Measurements from ENCODE around the gene ABCC5. TPM values are rescaled to one million over a fixed set of nuclear protein-coding genes. Genes with fewer than 3 reads are reported as not detected.
A peak's percentile ranks its signal among the peaks of the same experiment; 100 is the strongest.
"Not testable (repeated sequence)": the region's sequence is repeated elsewhere in the genome, so short reads cannot be mapped to it uniquely, and the experiment has no call there.

Gene ABCC5
- polyA plus RNA-seq, 3 donors from 2014 or later: 11.3 to 12.7 (median 11.5) TPM

DNA sequence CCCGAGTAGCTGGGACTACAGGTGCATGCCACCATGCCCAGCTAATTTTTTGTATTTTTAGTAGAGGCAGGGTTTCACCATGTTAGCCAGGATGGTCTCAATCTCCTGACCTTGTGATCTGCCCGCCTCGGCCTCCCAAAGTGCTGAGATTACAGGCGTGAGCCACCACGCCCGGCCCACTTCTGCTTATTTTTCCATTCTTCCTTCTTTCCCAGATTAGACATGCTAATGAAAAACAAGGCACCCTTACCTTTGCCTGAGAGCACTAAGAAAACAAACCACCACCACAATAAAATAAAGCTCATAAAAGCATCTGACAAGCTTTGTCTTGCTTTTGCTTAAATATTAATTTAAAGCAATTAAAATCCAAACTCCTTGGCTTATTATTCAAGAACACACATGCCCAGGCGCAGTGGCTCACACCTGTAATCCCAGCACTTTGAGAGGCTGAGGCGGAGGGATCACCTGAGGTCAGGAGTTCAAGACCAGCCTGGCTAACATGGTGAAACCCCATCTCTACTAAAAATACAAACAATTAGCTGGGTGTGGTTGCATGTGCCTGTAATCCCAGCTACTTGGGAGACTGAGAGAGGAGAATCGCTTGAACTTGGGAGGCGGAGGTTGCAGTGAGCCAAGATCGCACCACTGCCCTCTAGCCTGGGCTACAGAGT, 10.4 kb downstream of the ABCC5 start:
- not testable (repeated sequence) for H3K27ac Mint-ChIP-seq; DNase-seq; H3K27me3 Mint-ChIP-seq (ENCODE audit: low read depth in 3 of 3); H3K9me3 Mint-ChIP-seq; H3K4me3 Mint-ChIP-seq; H3K4me1 Mint-ChIP-seq
- peaks cover 12 to 21% (median 18%) of the 10 kb centered on the region in 3 donors for H3K36me3 Mint-ChIP-seq

DNA sequence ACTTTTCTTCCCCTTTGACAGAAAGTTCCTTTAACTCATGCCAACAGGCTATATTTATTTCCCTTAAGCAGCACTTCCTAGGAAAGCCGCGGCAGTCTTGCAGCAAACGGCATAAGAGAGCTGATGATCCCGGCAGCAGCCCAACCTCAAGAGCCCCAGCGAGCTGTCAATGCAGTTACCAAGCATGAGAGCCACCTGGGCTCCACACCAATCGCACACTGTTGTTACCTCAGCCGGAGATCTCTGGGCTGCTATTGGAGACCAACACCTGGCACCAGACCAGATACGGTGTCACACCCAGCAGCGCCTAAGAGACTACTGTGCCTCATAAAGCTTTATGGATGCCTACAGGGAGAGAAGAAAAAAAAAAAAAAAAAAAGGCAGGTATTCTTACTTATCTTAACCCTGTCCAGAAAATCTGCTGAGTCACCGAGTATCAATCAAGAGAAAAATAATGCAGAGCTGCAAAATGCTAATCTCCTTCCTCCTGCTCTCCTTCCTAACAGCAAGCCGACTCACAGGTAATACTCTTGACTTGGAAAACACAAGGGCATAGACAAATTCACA, 11.7 kb downstream of the ABCC5 start:
- Mint-ChIP-seq H3K4me3 (no peak overlapping the region), H3K9me3 (no peaks in the 10 kb centered on the region), H3K27me3 (ENCODE audit: low read depth in 3 of 3) (peaks cover 0 to 1% (median 0%) of the 10 kb centered on the region in 3 donors), H3K27ac (no peak overlapping the region), H3K36me3 (peaks cover 11 to 18% (median 14%) of the 10 kb centered on the region in 3 donors), H3K4me1 (peaks cover 0 to 3% of the 10 kb centered on the region in 2 donors)
- no peak for DNase-seq

- Mint-ChIP-seq H3K4me3 (no peak overlapping the region), H3K4me1 (peaks cover 0 to 3% of the 10 kb centered on the region in 2 donors), H3K27ac (no peak overlapping the region), H3K27me3 (ENCODE audit: low read depth in 3 of 3) (peaks cover 0 to 1% (median 0%) of the 10 kb centered on the region in 3 donors), H3K9me3 (no peaks in the 10 kb centered on the region), H3K36me3 (peaks cover 5 to 18% (median 10%) of the 10 kb centered on the region in 3 donors)
- no peak for DNase-seq
Observed at GRCh38 chr3:184004476-184004875, 13.2 kb downstream of the ABCC5 start.

DNA sequence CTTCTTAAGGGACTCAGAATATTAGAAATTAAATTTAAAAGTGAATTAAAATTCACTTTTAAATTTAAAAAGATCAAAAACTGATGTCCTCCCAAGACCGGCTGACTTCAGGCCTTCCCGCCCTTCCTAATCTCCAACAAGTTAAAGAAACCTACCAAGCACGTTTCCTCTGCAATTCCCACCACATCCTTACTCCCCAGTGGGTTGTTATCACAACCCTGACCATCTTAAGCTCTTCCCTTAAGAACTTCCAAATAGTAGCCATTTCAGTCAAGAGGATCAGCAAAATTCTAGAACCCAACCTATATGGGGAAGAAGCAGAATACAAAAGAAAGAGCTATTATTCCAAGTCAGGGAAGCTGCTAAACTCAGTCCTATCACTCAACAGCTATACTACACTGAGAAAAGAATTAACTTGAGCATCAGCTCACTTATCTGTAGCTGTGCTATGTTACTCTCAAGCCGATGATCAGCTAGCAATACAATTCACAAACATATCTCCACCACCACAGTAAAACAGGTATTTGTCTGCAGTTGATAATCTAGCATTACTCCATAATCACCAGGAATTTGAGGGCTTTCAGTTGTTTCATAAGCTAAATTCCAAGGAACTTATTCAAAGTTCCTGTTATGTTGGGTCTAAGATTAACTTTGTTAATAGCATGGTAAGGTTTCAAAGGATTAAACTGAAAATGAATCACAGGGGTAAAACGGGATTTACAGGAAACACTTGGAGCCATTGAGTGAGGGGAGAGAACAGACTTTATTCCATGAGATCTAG, 14.3 kb downstream of the ABCC5 start:
- no peak overlapping the region for H3K27ac Mint-ChIP-seq
- H3K9me3 Mint-ChIP-seq: no peaks in the 10 kb centered on the region
- H3K4me1 Mint-ChIP-seq: peaks cover 0 to 3% of the 10 kb centered on the region in 2 donors
- DNase-seq: no peak
- peaks cover 5 to 16% (median 11%) of the 10 kb centered on the region in 3 donors for H3K36me3 Mint-ChIP-seq
- H3K4me3 Mint-ChIP-seq: no peak overlapping the region
- H3K27me3 Mint-ChIP-seq (ENCODE audit: low read depth in 3 of 3): peaks cover 0 to 1% (median 0%) of the 10 kb centered on the region in 3 donors

GRCh38 chr3:184002469-184002868, 15.2 kb downstream of the ABCC5 start:
- H3K36me3 Mint-ChIP-seq: peaks cover 5 to 12% (median 6%) of the 10 kb centered on the region in 3 donors
- DNase-seq: no peak
- H3K9me3 Mint-ChIP-seq: no peaks in the 10 kb centered on the region
- H3K27me3 Mint-ChIP-seq (ENCODE audit: low read depth in 3 of 3): peaks cover 0 to 1% (median 0%) of the 10 kb centered on the region in 3 donors
- no peak overlapping the region for H3K4me3 Mint-ChIP-seq
- H3K4me1 Mint-ChIP-seq: peaks cover 0 to 3% of the 10 kb centered on the region in 2 donors
- H3K27ac Mint-ChIP-seq: no peak overlapping the region

DNA sequence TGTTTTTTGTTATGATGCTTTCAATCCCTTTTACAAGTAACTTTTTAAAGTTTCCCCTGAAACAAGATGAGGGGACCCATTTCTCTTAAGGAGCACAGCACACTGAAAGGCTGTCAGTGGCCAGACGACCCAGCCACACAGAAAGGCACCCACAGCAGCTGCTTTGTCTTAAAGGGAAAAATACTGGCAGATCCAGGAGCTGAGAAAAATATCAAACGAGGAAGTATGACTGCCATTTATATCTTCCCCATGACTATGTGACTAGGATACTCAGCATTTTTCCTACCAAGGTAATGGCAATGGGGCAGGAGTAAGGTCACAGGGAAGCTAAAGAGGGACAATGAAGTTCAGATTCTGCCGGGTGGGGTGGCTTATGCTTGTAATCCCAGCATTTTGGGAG, 15.9 kb downstream of the ABCC5 start:
- H3K4me3 Mint-ChIP-seq: no peak overlapping the region
- no peaks in the 10 kb centered on the region for H3K9me3 Mint-ChIP-seq
- H3K4me1 Mint-ChIP-seq: peaks cover 0 to 3% of the 10 kb centered on the region in 2 donors
- H3K36me3 Mint-ChIP-seq: peaks cover 5 to 12% (median 6%) of the 10 kb centered on the region in 3 donors
- H3K27ac Mint-ChIP-seq: peak overlapping the region in 1 of 6 donors; percentile 8
- peaks cover 0 to 1% (median 0%) of the 10 kb centered on the region in 3 donors for H3K27me3 Mint-ChIP-seq (ENCODE audit: low read depth in 3 of 3)
- no peak for DNase-seq

- Mint-ChIP-seq H3K27ac (no peak overlapping the region), H3K9me3 (no peaks in the 10 kb centered on the region), H3K27me3 (ENCODE audit: low read depth in 3 of 3) (peaks cover 0 to 2% (median 0%) of the 10 kb centered on the region in 3 donors), H3K36me3 (peaks cover 11 to 23% (median 23%) of the 10 kb centered on the region in 3 donors), H3K4me3 (no peak overlapping the region), H3K4me1 (no peaks in the 10 kb centered on the region)
- DNase-seq: no peak
Observed at GRCh38 chr3:183991403-183991802, 26.3 kb downstream of the ABCC5 start.

DNA sequence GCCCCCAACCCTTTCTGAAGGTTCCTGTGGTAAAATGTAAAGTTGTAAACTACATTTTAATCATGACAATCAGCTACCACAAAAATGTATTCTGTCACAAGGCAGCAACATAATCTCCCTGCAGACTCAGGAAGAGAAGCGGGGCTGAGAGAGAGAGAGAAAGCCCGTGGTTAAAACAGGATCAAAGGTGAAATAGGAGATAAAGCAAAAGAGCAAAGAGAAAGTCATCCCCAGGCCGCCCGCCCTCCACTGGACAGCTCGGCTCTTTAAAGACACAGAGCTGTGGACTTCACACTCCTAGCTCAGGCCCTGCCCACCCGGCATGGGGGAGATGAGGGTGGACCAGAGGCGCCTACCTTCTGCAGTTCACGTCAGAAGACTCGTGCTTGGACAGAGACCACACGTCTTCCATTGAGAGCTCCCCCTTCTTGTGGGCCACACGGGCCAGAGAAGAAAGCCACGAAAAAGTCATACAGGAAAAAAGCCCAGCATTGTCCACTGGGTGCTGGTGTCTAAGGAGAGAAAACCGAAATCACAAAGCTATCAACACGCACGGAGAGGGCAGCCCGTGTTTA, 29.4 kb downstream of the ABCC5 start:
- DNase-seq: no peak
- Mint-ChIP-seq H3K36me3 (peaks cover 23 to 43% (median 31%) of the 10 kb centered on the region in 3 donors), H3K27me3 (ENCODE audit: low read depth in 3 of 3) (peaks cover 0 to 2% (median 0%) of the 10 kb centered on the region in 3 donors), H3K4me3 (no peak overlapping the region), H3K9me3 (no peaks in the 10 kb centered on the region), H3K4me1 (no peaks in the 10 kb centered on the region), H3K27ac (peak overlapping the region in 1 of 6 donors; percentile 40)

DNA sequence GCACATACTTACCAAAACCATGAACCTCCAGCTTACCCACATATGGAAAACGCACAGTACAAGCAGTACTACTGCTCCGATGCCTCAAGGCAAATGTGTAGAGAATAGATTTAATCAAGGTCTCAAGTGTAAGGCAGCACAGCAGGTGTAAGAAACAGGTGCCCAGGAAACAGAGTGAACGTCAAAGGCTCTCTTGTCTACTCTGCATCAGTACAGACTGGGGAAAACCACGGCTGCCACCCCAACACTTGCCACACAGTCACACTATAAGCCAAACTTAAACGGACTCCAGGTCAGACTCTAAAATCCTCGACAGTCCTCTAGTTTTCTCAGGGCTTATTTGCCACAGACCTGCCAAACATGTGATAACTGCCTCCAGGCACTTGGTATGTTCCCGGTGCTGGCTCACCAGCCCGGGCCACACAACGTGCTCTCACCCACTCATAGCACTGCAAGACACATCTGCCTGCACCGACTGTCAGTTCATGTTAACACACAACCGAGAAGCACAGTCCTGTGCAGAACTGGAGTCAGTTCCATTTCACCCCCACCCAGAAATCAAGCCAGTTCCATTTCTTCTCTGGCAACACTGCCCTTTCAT, 30.6 kb downstream of the ABCC5 start:
- Mint-ChIP-seq H3K4me1 (no peaks in the 10 kb centered on the region), H3K27ac (no peak overlapping the region), H3K27me3 (ENCODE audit: low read depth in 3 of 3) (peaks cover 0 to 2% (median 0%) of the 10 kb centered on the region in 3 donors), H3K36me3 (peaks cover 34 to 55% (median 37%) of the 10 kb centered on the region in 3 donors), H3K4me3 (no peak overlapping the region), H3K9me3 (no peaks in the 10 kb centered on the region)
- no peak for DNase-seq

GRCh38 chr3:183984749-183985729, 32.6 kb downstream of the ABCC5 start:
- Mint-ChIP-seq H3K9me3 (no peaks in the 10 kb centered on the region), H3K36me3 (peaks cover 37 to 68% (median 40%) of the 10 kb centered on the region in 3 donors), H3K4me1 (no peaks in the 10 kb centered on the region), H3K4me3 (no peak overlapping the region), H3K27me3 (ENCODE audit: low read depth in 3 of 3) (peaks cover 0 to 2% (median 0%) of the 10 kb centered on the region in 3 donors), H3K27ac (no peak overlapping the region)
- no peak for DNase-seq

DNA sequence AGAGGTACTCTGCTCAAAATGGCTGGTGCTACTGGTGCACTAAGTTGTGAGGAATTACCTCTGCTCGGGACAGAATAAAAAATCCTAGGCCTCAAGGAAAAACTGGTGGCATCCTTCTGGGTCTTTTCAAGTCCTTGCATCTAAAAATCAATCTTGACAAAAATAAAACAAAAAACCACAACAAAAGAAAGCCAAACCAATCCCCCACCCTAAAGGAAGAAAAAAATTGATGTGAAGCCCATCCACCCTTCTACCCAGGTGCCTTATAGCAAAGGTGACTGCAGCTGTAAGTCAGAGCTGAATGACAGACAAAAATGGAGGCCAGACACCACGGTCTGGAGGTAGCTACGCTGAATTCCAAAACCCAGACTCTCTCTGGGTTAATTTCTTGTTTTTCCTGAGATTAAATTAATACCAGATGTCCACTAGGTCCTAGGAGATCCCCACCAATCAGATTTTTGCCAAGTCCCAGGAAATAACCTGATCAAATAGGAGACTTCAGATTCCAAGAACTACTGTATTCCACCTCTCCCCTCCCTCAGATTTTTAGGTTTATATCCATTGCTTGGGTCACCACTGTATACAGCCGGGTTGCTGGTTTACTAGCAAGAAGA, 33.5 kb downstream of the ABCC5 start:
- H3K36me3 Mint-ChIP-seq: peaks cover 35 to 65% (median 38%) of the 10 kb centered on the region in 3 donors
- H3K4me3 Mint-ChIP-seq: no peak overlapping the region
- no peak overlapping the region for H3K27ac Mint-ChIP-seq

GRCh38 chr3:183981990-183982644, 35.6 kb downstream of the ABCC5 start:
- H3K36me3 Mint-ChIP-seq: peaks cover 25 to 56% (median 39%) of the 10 kb centered on the region in 3 donors
- no peak for DNase-seq
- H3K4me3 Mint-ChIP-seq: no peak overlapping the region
- no peaks in the 10 kb centered on the region for H3K9me3 Mint-ChIP-seq
- peak overlapping the region in 1 of 6 donors; percentile 13 for H3K27ac Mint-ChIP-seq
- H3K4me1 Mint-ChIP-seq: no peaks in the 10 kb centered on the region
- H3K27me3 Mint-ChIP-seq (ENCODE audit: low read depth in 3 of 3): peaks cover 0 to 2% (median 0%) of the 10 kb centered on the region in 3 donors

More for the DNA sequence above, 33.5 kb downstream of the ABCC5 start:
- DNase-seq: no peak
- no peaks in the 10 kb centered on the region for H3K9me3 Mint-ChIP-seq
- H3K4me1 Mint-ChIP-seq: no peaks in the 10 kb centered on the region
- H3K27me3 Mint-ChIP-seq (ENCODE audit: low read depth in 3 of 3): peaks cover 0 to 2% (median 0%) of the 10 kb centered on the region in 3 donors

Measured in immature natural killer cell (primary cell).